Transverse colon (tissue), 4 donors: ENCODE results near the gene HCAR2. TPM values are rescaled to one million over a fixed set of nuclear protein-coding genes. Genes with fewer than 3 reads are reported as not detected.

Experiments used
- DNase-seq: peaks from one replicate; pipeline ENCODE4 v3.0.0-alpha.2; 2019
- H3K27ac ChIP-seq, 4 donors: fragments of 200-600 bp; sonication (generic); 2 replicates each; pipeline ENCODE4 v1.5.1; 2016 to 2018; ENCODE audit warnings: inconsistent platforms in 4 of 4
- H3K27me3 ChIP-seq: fragments of 200-600 bp; sonication (generic); 2 replicates; pipeline ENCODE4 v1.5.1; 2017; ENCODE audit warnings: inconsistent platforms
- H3K36me3 ChIP-seq, 4 donors: fragments of 200-600 bp; sonication (generic); 2 replicates each; pipeline ENCODE4 v1.5.1; 2017 to 2019; ENCODE audit warnings: inconsistent platforms in 4 of 4
- H3K4me1 ChIP-seq, 4 donors: fragments of 200-600 bp; sonication (generic); 2 replicates each; pipeline ENCODE4 v1.5.1; 2017 to 2020; ENCODE audit warnings: inconsistent platforms in 4 of 4
- H3K4me3 ChIP-seq, 4 donors: fragments of 200-600 bp; sonication (generic); 1 replicate in 1 of 4; 2 replicates in 3 of 4; pipeline versions ENCODE4 v1.5.1 to v1.6.1; 2017 to 2019; ENCODE audit warnings: inconsistent platforms in 4 of 4
- H3K9me3 ChIP-seq, 2 donors: fragments of 200-600 bp; sonication (generic); 2 replicates each; pipeline ENCODE4 v1.5.1; 2017 to 2019; ENCODE audit warnings: inconsistent platforms in 2 of 2
- EP300 ChIP-seq: sonication (generic); formaldehyde crosslinking; IDR thresholded peaks from one replicate; pipeline ENCODE4 v1.6.1; 2017; ENCODE audit warnings: antibody characterized with exemption, low read depth
- POLR2A ChIP-seq: fragments of 450-650 bp; IDR thresholded peaks from one replicate; pipeline ENCODE4 v1.6.1; 2016; ENCODE audit warnings: antibody characterized with exemption, mild to moderate bottlenecking, moderate library complexity
- POLR2AphosphoS5 ChIP-seq, 3 donors: sonication (generic); formaldehyde crosslinking; IDR thresholded peaks; one replicate each; pipeline ENCODE4 v1.6.1; 2016; ENCODE audit warnings: antibody characterized with exemption in 3 of 3
- WGBS, 2 donors: methylation state at CpG; one replicate each; pipeline ENCODE4 v1.1.5; 2018; ENCODE audit warnings: low coverage in 1 of 2; 5-methylcytosine and 5-hydroxymethylcytosine counted together
- in situ Hi-C, 4 donors: fragments of 200-750 bp; cut with MboI; loops; one replicate each; pipeline versions ENCODE4 v1.15.0 to v1.15.1; 2017; ENCODE audit warnings: low sequenced_read_pairs in 3 of 4, low pct_ligation_motif_present in 1 of 4, low pct_unique_long_range_greater_than_20kb in 1 of 4
- intact Hi-C: fragments of 100-400 bp; cut with DNase I; formaldehyde crosslinking; loops from one replicate; pipeline ENCODE4 v1.15.1; 2023; ENCODE audit warnings: low total_unique reads
- total RNA-seq, 4 donors: library from RNA; depleted of rRNA; stranded (reverse); fragments of >200 nt; gene quantifications; one replicate each; pipeline ENCODE4 v1.1.0, GENCODE V29; 2016
- TF ChIP-seq, protein P1 (sequence below), 5 experiments: fragments of 200-600 bp in 3 of 5; fragments of 450-650 bp in 2 of 5; sonication (generic) in 3 of 5; IDR thresholded peaks; 1 replicate in 2 of 5; 2 replicates in 3 of 5; pipeline ENCODE4 v1.5.1; 2016 to 2017; ENCODE audit warnings: antibody characterized with exemption in 5 of 5, inconsistent platforms in 3 of 5, mild to moderate bottlenecking in 2 of 5, moderate library complexity in 1 of 5

HCAR2 gene
- total RNA-seq, 4 donors from 2014 or later, result 0.27 TPM; not detected in 3

DNA sequence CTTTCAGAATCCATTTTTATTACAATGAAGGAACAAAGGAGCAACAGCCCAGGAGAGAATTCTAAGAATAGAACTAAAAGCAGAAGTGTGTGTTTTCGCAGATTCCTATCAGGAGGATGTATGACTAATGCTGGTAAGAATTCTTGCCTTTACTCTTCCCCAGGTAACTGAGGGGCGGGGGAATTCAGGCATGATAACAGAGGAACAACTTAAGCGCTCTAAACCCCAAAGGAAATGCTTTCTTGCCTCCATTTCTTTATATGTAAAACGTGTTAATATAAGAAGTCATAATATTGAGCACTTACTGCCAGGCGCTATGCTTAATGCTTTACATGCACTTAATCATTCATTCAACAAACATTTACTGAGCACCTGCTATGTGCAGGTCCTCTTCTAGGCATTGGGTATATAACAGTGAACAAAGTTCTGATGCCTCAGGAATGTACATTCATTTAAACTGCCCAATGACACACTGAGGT is 23.0 kb upstream of the HCAR2 start:
- intact Hi-C loops, result no loop called here
- DNase-seq, result no peak

DNA sequence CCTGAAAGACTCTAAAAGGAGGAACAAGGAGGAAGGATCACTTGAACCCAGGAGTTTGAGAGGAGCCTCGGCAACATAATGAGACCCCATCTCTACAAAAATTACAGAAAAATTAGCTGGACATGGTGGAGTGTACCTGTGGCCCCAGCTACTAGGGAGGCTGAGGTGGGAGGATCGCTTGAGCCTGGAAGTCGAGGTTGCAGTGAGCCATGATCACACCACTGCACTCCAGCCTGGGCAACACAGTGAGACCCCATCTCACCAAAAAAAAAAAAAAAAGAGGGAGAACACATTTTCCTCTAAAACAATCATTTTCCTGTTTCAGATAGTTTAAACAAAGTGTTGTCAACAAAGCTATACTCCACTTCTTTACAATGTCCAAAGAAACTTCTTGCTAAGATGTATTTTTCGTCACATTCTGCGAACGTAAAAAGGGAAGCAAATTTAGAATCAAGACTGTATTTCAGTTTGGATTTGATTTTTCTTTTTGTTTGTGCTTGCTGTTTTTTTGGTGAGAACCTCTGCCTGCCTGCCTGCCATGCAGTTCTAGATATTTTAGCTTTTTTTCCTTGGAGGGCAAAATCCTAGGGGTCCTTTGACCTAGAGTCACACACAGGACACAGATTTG is 22.4 kb upstream of the HCAR2 start:
- in situ Hi-C loops (no loop called here), intact Hi-C loops (no loop called here)
- no peaks in the 10 kb centered on the region for H3K36me3 ChIP-seq
- DNase-seq, result no peak
- WGBS, 2 donors, result 89 to 95% methylated on average over 5 to 6 of the region's 6 CpGs
- TF ChIP-seq POLR2A (no peak), POLR2AphosphoS5 (IDR thresholded peaks at IDR 0.05) (no peak)
- TF ChIP-seq, protein P1, sequence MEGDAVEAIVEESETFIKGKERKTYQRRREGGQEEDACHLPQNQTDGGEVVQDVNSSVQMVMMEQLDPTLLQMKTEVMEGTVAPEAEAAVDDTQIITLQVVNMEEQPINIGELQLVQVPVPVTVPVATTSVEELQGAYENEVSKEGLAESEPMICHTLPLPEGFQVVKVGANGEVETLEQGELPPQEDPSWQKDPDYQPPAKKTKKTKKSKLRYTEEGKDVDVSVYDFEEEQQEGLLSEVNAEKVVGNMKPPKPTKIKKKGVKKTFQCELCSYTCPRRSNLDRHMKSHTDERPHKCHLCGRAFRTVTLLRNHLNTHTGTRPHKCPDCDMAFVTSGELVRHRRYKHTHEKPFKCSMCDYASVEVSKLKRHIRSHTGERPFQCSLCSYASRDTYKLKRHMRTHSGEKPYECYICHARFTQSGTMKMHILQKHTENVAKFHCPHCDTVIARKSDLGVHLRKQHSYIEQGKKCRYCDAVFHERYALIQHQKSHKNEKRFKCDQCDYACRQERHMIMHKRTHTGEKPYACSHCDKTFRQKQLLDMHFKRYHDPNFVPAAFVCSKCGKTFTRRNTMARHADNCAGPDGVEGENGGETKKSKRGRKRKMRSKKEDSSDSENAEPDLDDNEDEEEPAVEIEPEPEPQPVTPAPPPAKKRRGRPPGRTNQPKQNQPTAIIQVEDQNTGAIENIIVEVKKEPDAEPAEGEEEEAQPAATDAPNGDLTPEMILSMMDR (IDR thresholded peaks at IDR 0.05), result no peak
- H3K27me3 ChIP-seq, result no peaks in the 10 kb centered on the region
- H3K4me1 ChIP-seq, result no peaks in the 10 kb centered on the region
- no peak overlapping the region for H3K4me3 ChIP-seq
- no peak overlapping the region for H3K27ac ChIP-seq
- no peaks in the 10 kb centered on the region for H3K9me3 ChIP-seq

More for the DNA sequence above, 23.0 kb upstream of the HCAR2 start:
- Histone ChIP-seq H3K4me1 (no peaks in the 10 kb centered on the region), H3K27ac (no peak overlapping the region), H3K27me3 (no peaks in the 10 kb centered on the region), H3K9me3 (no peaks in the 10 kb centered on the region), H3K36me3 (no peaks in the 10 kb centered on the region), H3K4me3 (no peak overlapping the region)
- no peak for TF ChIP-seq POLR2A
- TF ChIP-seq, protein P1 (IDR thresholded peaks at IDR 0.05), result no peak
- TF ChIP-seq POLR2AphosphoS5 (IDR thresholded peaks at IDR 0.05), result no peak
- no peak for TF ChIP-seq EP300
- WGBS, 2 donors, result 52 to 54% methylated on average over 5 of the region's 5 CpGs
- in situ Hi-C loops, result no loop called here

DNA sequence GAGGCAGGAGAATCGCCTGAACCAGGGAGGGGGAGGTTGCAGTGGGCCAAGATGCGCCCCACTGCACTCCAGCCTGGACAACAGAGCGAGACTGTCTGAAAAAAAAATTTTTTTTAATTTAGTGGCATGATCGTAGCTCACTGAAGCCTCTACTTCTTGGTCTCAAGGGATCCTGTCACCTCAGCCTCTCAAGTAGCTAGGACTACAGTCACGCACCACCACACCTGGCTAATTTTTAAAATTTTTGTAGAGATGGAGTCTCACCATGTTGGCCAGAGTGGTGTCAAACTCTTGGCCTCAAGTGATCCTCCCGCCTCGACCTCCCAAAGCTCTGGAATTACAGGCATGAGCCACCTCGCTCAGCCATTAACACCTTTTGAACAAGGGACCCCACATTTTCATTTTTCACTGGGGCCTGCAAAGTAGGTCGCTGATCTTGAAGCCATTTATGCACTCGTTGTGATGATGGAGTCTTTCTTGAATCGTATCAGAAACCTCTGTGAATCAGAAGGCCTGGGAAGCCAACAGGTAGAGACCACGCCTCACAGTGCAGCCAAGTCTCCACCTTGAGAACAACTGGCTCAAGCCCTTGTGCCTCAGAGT is 21.6 kb upstream of the HCAR2 start:
- Histone ChIP-seq H3K9me3 (no peaks in the 10 kb centered on the region), H3K4me1 (no peaks in the 10 kb centered on the region), H3K27ac (no peak overlapping the region), H3K4me3 (no peak overlapping the region), H3K36me3 (no peaks in the 10 kb centered on the region), H3K27me3 (no peaks in the 10 kb centered on the region)
- DNase-seq, result no peak
- in situ Hi-C loops, result no loop called here
- TF ChIP-seq, protein P1 (IDR thresholded peaks at IDR 0.05), result no peak
- TF ChIP-seq POLR2A, result no peak
- 91 to 92% methylated on average over 5 to 12 of the region's 12 CpGs for WGBS, 2 donors
- intact Hi-C loops, result no loop called here

DNA sequence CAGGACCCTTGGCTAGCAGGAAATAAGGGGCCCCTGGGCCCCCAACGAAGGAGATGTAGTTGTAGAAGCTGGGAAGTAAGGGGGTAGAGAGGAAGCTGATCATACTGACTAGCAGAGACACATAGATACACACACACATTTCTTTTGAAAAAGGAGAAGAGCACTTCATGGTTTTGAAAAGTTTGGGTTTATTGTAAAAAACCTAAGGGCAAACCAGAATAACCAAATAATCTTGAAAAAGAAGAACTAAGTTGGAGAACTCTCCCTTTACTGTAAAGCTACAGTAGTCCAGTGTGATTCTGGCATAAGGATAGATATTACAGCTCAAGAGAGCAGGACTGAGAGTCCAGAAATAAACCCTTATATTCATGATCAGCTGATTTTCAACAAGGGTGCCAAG is 19.2 kb upstream of the HCAR2 start:
- no peaks in the 10 kb centered on the region for H3K36me3 ChIP-seq
- intact Hi-C loops (no loop called here), in situ Hi-C loops (no loop called here)
- no peak overlapping the region for H3K27ac ChIP-seq
- no peak overlapping the region for H3K4me3 ChIP-seq
- no peaks in the 10 kb centered on the region for H3K9me3 ChIP-seq
- no peaks in the 10 kb centered on the region for H3K27me3 ChIP-seq
- no peak for DNase-seq
- TF ChIP-seq EP300 (no peak), POLR2AphosphoS5 (IDR thresholded peaks at IDR 0.05) (no peak), POLR2A (no peak)
- TF ChIP-seq, protein P1 (IDR thresholded peaks at IDR 0.05), result no peak
- WGBS, 2 donors, result 47 to 80% methylated on average over 1 of the region's 1 CpG
- no peaks in the 10 kb centered on the region for H3K4me1 ChIP-seq
